ENCODE data around the gene UBE2E1. TPM values are rescaled to one million over a fixed set of nuclear protein-coding genes. Genes with fewer than 3 reads are reported as not detected.
A peak's percentile ranks its signal among the peaks of the same experiment; 100 is the strongest.

Gene UBE2E1
- total RNA-seq, 2 donors from 2014 or later = 62.2 to 70.7 TPM

- Mint-ChIP-seq H3K4me3 (no peak overlapping the region), H3K36me3 (ENCODE audit: low read depth) (peaks cover 4% of the 10 kb centered on the region), H3K27me3 (no peaks in the 10 kb centered on the region), H3K4me1 (peaks cover 38% of the 10 kb centered on the region), H3K27ac (peak overlapping the region; percentile 10)
- no peaks in the 10 kb centered on the region for H3K9me3 ChIP-seq (ENCODE audit: control insufficient read depth, low read length, poor library complexity, severe bottlenecking)
- no peak for DNase-seq
- no peak for ATAC-seq
Measured at GRCh38 chr3:23817508-23818223, 11.9 kb downstream of the UBE2E1 start.

DNA sequence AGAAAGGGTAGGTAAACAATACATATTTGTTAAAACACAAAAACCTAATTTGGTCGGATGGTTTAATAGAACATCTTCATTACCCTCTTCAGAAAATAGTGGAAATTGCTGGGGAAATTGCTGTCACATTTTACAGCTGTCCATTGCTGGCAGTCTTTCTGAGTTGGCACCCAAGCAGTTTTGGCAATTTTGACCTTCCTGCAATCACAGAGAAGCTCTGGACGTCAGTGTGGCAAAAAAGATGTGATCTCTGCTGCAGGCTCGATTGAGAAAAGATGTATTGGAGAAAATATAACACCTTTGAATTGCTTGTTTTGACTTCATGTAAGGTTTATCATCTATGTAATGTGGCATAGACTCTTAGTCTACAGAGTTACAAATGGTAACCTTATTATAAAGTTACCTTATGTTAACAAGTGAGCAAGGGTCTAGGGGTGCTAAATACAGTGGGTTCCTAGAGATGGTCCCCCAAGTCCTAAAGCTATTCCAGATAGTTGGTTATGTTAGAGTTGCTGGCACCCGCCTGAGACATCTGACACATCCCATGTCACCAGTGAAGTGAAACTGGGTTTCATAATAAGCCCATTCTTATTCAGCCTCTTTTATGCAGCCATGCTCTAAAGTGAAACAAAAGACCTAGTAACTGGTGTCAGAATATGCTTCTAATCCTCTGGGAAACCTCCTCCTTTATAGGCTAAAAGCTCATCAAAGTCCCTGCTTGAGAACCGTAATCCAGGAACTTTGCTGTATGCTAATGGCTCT lies 14.0 kb downstream of the UBE2E1 start:
- ATAC-seq (no peak), DNase-seq (no peak)
- Mint-ChIP-seq H3K4me3 (no peak overlapping the region), H3K27me3 (no peaks in the 10 kb centered on the region), H3K27ac (no peak overlapping the region), H3K36me3 (ENCODE audit: low read depth) (peaks cover 4% of the 10 kb centered on the region), H3K4me1 (peaks cover 45% of the 10 kb centered on the region)
- no peaks in the 10 kb centered on the region for H3K9me3 ChIP-seq (ENCODE audit: control insufficient read depth, low read length, poor library complexity, severe bottlenecking)

DNA sequence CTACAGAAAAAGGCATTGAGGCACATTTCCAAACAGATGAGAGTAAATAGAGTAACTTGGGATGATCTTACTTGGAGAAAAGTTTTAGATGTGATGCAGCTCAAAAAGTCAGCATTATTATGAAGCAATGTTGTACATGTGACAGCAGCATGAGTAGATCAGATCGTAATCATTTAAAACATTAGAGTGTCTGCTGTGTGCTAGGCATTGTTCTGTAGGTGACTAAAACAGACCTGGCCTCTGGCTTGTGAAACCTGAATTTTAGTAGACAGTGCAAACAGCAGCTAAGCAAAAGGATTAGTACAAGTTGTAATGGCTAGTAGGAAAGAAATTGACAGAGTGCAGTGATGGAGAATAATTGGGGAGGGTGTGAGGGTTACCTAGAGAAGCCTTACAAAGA lies 15.1 kb downstream of the UBE2E1 start:
- no peaks in the 10 kb centered on the region for H3K9me3 ChIP-seq (ENCODE audit: control insufficient read depth, low read length, poor library complexity, severe bottlenecking)
- H3K4me3 Mint-ChIP-seq = peak overlapping the region; percentile 31
- H3K27ac Mint-ChIP-seq = peak overlapping the region; percentile 39
- no peaks in the 10 kb centered on the region for H3K27me3 Mint-ChIP-seq
- no peak for DNase-seq
- H3K4me1 Mint-ChIP-seq = peaks cover 50% of the 10 kb centered on the region
- ATAC-seq = no peak
- H3K36me3 Mint-ChIP-seq (ENCODE audit: low read depth) = peaks cover 8% of the 10 kb centered on the region

DNA sequence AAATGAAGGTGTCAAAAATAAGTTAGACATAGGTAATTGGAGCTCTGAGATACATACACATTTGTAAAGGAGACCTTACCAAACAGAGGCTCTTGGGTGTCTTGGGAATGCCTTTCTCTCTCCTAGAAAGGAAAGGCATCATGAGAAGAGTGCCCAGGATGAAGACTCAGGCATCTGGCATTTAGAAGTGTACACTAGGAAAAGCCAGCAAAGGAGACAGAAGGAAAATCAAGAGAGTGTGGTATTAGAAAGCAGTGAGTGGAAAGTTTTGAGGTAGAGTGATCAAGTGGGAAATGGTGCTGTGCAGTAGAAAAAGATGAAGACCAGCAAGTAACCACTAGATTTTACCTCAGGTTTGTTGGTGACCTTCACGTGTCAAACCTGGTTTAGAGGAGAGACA lies 16.1 kb downstream of the UBE2E1 start:
- H3K9me3 ChIP-seq (ENCODE audit: control insufficient read depth, low read length, poor library complexity, severe bottlenecking) = no peaks in the 10 kb centered on the region
- DNase-seq (no peak), ATAC-seq (no peak)
- H3K36me3 Mint-ChIP-seq (ENCODE audit: low read depth) = peaks cover 8% of the 10 kb centered on the region
- no peak overlapping the region for H3K4me3 Mint-ChIP-seq
- H3K4me1 Mint-ChIP-seq = peaks cover 55% of the 10 kb centered on the region
- no peaks in the 10 kb centered on the region for H3K27me3 Mint-ChIP-seq
- peak overlapping the region; percentile 39 for H3K27ac Mint-ChIP-seq

- no peaks in the 10 kb centered on the region for H3K9me3 ChIP-seq (ENCODE audit: control insufficient read depth, low read length, poor library complexity, severe bottlenecking)
- DNase-seq (no peak), ATAC-seq (no peak)
- H3K36me3 Mint-ChIP-seq (ENCODE audit: low read depth) = peaks cover 8% of the 10 kb centered on the region
- H3K4me3 Mint-ChIP-seq = no peak overlapping the region
- H3K27me3 Mint-ChIP-seq = no peaks in the 10 kb centered on the region
- peak overlapping the region; percentile 45 for H3K27ac Mint-ChIP-seq
- peaks cover 53% of the 10 kb centered on the region for H3K4me1 Mint-ChIP-seq
Measured at GRCh38 chr3:23822559-23822958, 16.8 kb downstream of the UBE2E1 start.

GRCh38 chr3:23823620-23824019 lies 17.9 kb downstream of the UBE2E1 start:
- DNase-seq (no peak), ATAC-seq (no peak)
- peak overlapping the region; percentile 45 for H3K27ac Mint-ChIP-seq
- H3K9me3 ChIP-seq (ENCODE audit: control insufficient read depth, low read length, poor library complexity, severe bottlenecking) = no peaks in the 10 kb centered on the region
- H3K27me3 Mint-ChIP-seq = no peaks in the 10 kb centered on the region
- H3K4me1 Mint-ChIP-seq = peaks cover 47% of the 10 kb centered on the region
- peaks cover 4% of the 10 kb centered on the region for H3K36me3 Mint-ChIP-seq (ENCODE audit: low read depth)
- H3K4me3 Mint-ChIP-seq = no peak overlapping the region

GRCh38 chr3:23824699-23825444 lies 19.1 kb downstream of the UBE2E1 start:
- no peak for DNase-seq
- Mint-ChIP-seq H3K4me1 (peaks cover 48% of the 10 kb centered on the region), H3K4me3 (peak overlapping the region; percentile 12), H3K27ac (no peak overlapping the region), H3K27me3 (no peaks in the 10 kb centered on the region), H3K36me3 (ENCODE audit: low read depth) (peaks cover 3% of the 10 kb centered on the region)
- no peak for ATAC-seq
- H3K9me3 ChIP-seq (ENCODE audit: control insufficient read depth, low read length, poor library complexity, severe bottlenecking) = no peaks in the 10 kb centered on the region

DNA sequence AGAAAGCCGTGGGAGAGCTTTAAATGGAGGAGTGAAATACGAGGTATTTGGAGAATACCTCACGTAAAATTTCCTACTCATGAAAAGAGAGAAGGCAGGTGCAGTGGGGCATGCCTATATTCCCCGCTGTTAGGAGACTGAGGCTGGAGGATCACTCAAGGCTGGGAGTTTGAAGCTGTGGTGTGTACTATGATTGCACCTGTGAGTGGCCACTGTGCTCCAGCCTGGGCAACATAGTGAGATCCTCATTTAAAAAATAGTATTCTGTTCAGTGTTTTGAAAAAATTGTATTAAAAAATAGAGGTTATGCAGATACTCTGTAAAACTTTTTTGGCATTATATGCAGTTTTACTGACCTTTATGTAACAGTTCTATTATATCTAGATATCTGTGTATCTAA lies 20.0 kb downstream of the UBE2E1 start:
- peaks cover 52% of the 10 kb centered on the region for H3K4me1 Mint-ChIP-seq
- H3K36me3 Mint-ChIP-seq (ENCODE audit: low read depth) = peaks cover 3% of the 10 kb centered on the region
- H3K9me3 ChIP-seq (ENCODE audit: control insufficient read depth, low read length, poor library complexity, severe bottlenecking) = no peaks in the 10 kb centered on the region
- ATAC-seq (no peak), DNase-seq (no peak)
- no peak overlapping the region for H3K4me3 Mint-ChIP-seq
- H3K27ac Mint-ChIP-seq = no peak overlapping the region
- no peaks in the 10 kb centered on the region for H3K27me3 Mint-ChIP-seq

DNA sequence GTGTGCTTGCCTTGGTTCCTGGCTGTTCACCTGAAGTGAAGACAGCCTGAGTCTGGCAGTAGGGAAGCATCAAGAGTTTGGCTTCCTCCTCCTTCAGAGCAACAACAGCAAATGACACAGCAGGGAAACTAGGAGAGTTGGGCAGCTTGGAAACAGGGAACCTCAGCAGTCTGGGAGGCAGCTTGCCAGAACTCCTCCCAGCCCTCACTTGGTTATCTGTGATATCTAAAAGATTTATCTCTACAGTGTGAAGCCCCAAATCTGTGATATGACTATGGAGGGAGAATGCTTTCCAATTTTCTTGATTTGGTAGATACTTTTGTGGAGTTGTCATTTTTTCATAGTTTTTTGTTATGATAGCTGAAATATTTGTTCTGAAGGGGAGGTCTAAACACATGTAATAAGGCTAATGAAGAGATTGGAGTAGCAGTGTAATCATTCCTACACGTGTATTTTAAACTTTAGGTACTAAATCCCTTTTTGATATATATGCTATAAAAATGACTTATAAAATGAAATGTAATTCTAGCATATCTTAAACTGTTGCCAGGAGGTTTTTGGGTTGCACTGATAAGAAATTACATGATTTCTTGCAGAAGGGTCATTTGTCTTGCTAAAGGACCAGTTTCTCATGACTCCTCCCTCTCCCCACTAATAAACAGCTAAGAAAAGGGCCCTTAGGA lies 20.8 kb downstream of the UBE2E1 start:
- H3K9me3 ChIP-seq (ENCODE audit: control insufficient read depth, low read length, poor library complexity, severe bottlenecking) = no peaks in the 10 kb centered on the region
- Mint-ChIP-seq H3K27ac (peak overlapping the region; percentile 21), H3K36me3 (ENCODE audit: low read depth) (peaks cover 3% of the 10 kb centered on the region), H3K27me3 (no peaks in the 10 kb centered on the region), H3K4me1 (peaks cover 48% of the 10 kb centered on the region), H3K4me3 (no peak overlapping the region)
- ATAC-seq = no peak
- DNase-seq = no peak

DNA sequence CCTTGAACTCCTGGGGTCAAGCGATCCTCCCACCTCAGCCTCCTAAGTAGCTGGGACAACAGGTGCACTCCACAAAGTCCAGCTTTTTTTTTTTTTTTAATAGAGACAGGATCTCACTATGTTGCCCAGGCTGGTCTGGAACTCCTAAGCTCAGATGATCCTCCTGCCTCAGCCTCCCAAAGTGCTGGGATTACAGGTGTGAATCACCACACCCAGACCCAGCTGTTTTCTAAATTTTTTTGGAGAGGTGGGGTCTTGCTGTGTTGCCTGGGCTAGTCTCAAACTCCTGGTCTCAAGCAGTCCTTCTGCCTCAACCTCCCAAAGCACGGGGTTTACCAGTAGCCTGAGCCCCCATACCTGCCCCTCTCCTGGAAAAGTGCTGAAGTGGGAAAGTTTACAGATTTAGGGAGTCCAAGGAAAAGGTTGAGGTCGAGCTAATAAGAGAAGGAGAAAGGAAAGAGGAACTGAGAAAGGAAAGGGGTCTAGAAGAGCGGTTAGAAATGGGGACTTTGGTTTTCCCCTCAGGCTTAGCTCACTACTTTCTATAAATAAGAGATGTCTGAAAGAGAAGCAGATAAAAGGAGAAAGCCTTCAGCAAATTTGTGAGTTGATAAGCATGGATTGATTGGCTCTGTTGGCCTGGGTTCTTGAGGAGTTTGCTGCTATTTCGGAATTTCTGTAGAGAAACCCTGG lies 23.6 kb downstream of the UBE2E1 start:
- H3K4me1 Mint-ChIP-seq = peaks cover 42% of the 10 kb centered on the region
- no peak overlapping the region for H3K27ac Mint-ChIP-seq
- DNase-seq = no peak
- peak overlapping the region; percentile 25 for H3K4me3 Mint-ChIP-seq
- H3K27me3 Mint-ChIP-seq = no peaks in the 10 kb centered on the region
- peaks cover 3% of the 10 kb centered on the region for H3K36me3 Mint-ChIP-seq (ENCODE audit: low read depth)
- H3K9me3 ChIP-seq (ENCODE audit: control insufficient read depth, low read length, poor library complexity, severe bottlenecking) = no peaks in the 10 kb centered on the region
- ATAC-seq = peak; percentile 36

DNA sequence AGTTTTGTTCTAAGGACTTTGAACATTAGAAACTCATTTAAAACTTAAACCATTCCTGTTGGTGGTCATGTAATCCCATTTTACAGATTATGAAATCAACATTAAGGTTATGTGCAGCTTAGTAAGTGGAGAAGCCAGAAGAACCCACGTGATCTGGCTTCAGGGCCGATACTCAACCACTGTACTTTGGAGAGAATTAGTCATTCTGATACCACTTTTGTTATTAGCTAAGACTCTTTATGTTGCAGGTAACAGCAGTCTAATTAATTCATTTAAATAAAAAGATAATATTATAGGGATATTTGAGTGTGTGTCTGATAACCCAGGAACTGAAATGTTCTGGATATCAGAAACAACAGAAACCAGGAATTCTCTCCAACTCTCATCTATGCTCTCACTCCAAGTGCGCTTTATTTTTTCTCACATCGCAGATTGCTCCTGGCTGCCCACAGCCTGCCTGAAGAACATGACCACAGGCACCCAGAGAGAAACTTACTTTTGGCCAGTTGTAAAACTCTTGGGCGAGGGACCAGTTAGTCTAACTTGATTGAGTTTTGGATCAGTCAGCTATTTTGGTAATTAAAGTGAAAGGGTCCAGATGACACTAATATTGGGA lies 25.2 kb downstream of the UBE2E1 start:
- Mint-ChIP-seq H3K27ac (no peak overlapping the region), H3K4me1 (peaks cover 33% of the 10 kb centered on the region), H3K36me3 (ENCODE audit: low read depth) (no peaks in the 10 kb centered on the region), H3K4me3 (no peak overlapping the region), H3K27me3 (no peaks in the 10 kb centered on the region)
- DNase-seq = no peak
- ATAC-seq = no peak
- no peaks in the 10 kb centered on the region for H3K9me3 ChIP-seq (ENCODE audit: control insufficient read depth, low read length, poor library complexity, severe bottlenecking)
